ENCODE measurements around the gene HS3ST5.

DNA sequence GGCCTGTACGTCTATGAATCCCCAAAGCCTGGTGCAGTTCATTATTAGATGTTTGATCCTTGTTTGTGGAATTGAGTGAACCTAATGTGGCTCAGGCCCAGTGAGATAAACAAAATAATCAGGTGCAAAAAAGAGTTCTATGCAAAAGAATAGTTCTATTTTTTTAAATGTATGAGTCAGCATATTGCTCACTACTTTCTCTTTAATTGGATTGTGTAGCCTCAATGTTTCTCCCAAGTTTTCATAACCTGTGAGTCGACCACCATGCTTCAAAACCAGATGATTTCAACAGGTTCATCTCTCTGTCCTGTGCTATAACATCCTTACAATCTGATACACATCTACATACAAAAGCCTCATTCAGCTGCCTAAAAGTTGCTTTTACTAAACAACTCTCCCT is 255.3 kb downstream of the HS3ST5 start:
- TF ChIP-seq POLR2A (IDR thresholded peaks at IDR 0.05): no peak
- no peak for TF ChIP-seq CTCF (IDR thresholded peaks at IDR 0.05)
- TF ChIP-seq EP300 (IDR thresholded peaks at IDR 0.05): no peak

Data from stomach (tissue), 4 donors.